ENCODE measurements around the gene REG1B.

REG1B gene, protein sequence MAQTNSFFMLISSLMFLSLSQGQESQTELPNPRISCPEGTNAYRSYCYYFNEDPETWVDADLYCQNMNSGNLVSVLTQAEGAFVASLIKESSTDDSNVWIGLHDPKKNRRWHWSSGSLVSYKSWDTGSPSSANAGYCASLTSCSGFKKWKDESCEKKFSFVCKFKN

DNA sequence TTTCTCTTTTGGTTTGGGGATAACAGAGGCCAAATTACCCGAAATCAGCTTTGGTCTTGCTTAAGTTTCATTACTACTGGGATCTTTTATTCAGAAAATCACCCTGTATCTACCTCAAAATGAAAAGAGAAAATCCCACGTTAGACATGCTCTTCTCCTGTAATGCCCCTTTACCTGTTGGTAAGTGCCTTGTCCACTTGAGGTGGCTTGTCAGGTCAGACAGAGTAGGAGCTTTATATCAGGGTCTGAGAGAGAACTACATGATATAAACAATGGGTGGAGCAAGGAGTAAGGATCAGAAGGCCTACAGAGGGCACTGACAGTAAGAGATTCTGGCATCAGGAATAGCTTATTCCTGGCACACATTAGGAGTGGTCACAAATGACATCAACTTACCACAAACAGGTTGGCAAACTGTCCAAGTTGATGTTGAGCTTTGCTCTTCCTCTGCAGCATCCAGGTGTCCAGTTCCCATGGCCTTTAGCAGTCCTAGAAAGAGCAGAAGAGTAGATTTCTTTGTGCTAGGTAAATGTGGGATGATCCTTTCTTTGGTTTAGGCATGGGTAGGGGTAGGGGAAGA, at the start of gene REG1B:
Gene REG1B (minus strand): TSS at position 209 of the 580 bp plus-strand sequence. CDS start 381 bp downstream, outside the sequence.
- no peak for DNase-seq (ENCODE audit: low read depth)

DNA sequence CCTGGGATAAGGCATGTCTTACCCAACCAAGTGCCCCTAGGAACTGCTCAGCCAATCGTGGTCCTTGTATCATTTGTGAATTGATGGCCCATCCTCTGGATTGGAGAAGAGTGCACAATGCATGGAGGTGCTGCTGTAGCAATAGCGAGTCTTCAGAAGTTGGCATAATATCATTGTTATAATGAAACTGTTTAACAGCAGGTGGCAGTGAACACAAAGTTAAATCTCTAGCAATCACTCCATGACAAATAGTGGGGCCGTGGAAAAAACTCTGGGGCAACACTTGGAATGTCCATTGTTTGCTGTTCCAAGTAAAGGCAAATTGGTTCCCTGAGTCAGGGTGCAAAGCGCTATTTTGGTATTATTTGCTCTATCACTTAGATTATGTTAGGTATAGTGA, 43.9 kb upstream of the REG1B start:
- DNase-seq (ENCODE audit: low read depth): no peak

DNA sequence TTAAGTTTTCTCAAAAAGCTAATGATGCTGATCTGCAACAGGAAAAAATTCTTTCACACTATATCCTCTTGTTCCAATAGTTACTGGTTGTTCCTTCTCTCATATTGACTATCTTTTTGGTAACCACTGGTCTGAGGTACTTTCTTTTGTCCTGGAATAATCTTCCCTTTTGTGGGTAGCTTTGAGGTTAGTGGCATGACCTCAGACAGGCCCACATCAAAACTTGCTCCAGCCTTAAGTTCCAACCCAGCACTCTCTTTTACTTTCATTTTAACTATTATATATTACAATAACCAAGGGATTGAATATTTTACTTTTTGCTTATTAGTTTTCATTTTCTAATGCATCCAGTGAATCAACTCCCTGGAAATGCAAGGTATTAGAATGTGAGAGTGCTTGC, 42.0 kb upstream of the REG1B start:
- no peak for DNase-seq (ENCODE audit: low read depth)

DNA sequence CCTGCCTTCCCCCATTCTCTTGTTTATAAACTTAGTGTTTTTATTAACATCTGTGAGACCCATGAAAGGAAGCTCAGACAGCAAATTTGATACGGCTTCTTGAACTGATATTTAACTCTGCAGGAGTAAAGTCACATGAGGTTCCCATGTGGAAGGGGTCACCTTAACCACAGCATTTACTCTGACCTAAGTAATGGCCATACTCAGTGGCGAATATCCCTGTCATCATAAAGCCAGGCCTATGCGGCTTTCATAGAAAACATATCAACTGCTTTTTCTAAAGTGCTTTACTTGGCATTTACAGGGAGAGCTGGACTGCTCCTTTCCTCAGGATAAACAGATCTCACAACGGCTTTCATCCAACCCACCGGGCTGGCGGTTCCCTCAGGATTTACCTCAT, 41.5 kb upstream of the REG1B start:
- DNase-seq (ENCODE audit: low read depth): no peak

DNA sequence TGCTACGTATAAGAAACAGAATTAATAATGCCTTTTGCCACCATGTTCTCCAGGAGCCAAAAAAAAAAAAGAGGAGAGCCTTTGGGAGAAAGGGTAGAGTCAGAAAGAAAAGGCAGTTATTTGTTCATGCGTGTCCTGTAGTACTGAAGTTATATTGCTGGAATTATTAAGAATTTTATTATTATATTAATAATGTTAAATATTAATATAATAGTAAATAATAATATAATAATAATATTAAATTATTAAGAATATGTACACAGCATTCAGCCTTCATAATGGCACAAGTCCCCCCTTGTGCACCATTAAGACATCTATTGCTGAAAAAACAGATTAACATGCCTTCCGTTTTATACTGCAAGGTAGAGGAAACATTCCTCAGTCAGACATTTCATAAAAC, 40.6 kb upstream of the REG1B start:
- DNase-seq (ENCODE audit: low read depth): no peak

DNA sequence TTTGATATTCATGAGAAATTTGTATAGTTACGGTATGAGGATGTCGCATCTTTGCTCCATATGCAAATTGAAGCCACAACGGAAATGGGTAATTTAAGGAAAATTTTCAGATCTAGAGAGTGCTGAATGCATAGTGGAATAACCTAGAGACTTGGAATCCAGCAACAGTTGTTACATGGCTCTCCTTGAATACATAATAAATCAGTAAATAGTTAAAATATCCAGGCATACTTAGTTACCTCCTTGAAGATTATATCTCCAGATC, 37.9 kb upstream of the REG1B start:
- DNase-seq (ENCODE audit: low read depth): no peak

DNA sequence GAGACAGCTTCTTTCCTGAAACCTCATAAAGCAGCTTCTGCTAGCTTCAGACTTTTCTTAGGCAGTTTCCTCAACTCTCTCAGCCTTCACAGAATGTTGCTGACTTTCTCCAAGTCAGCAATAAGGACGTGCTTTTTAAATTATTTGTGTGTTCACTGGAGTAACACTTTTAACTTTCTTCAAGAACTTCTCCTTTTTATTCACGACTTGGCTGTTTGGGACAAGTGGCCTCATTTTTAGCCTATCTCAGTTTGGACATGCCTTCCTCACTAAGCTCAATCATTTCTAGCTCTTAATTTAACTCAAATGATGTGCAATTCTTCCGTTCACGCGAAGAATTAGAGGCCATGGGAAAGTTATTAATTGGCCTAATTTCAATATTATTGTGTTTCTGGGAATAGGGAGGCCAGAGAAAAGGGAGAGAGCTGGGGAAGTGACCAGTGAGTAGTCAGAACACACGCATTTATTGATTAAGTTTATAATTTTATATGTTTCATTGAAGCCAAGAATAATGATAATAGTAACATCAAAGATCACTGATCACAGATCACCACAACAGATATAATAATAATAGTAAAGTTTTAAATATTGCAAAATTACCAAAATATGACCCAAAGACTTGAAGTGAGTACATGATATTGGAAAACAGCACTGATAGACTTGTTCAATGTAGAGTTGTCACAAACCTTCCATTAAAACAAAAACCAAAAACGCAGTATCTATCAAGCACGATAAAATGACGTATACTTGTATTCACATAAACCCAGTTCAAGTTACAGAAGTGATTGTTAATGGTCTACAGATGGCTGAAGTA, 37.3 kb upstream of the REG1B start:
- DNase-seq (ENCODE audit: low read depth): no peak

DNA sequence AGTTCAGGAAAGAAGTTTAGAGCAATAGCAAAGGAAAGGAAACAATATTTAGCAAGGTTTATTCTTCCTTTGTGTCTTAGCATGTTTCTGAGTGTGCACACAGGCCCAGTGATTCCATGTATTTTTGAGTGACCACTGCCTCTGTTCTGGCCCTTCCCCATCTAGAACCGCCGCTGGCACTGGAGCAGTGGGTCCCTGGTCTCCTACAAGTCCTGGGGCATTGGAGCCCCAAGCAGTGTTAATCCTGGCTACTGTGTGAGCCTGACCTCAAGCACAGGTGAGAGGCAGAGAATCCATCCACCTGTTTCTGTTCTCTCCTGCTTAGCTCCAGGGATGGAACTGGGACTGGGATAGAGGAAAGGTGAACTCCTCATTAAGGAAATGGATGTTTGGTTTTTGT, 34.9 kb upstream of the REG1B start:
- no peak for DNase-seq (ENCODE audit: low read depth)

DNA sequence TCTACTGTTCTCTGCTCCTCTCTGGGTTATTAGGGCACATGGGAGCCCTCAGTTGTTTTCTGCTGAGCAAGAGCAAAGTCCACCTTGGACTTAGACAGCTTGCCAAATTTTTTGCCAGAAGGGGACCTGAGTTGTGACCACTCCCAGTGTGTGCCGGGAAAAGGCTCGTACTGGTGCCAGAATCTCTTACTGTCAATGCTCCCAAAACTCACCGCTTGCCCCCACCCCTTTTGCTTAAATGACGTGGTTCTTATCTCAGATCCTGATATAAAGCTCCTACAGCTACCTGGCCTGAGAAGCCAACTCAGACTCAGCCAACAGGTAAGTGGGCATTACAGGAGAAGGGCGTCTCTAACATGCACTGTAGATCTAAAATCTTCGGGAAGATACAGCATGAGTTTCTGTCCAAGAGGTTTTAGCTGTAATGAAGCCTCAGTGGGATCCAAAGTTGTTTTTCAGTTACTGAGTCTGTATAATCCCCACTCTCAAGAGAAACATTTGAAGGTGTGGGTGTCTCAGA, 32.5 kb upstream of the REG1B start, which contains the start of gene REG1A:
Gene REG1A (plus strand): TSS at position 295 of the 520 bp plus-strand sequence. CDS start 374 bp downstream, outside the sequence.
- no peak for DNase-seq (ENCODE audit: low read depth)

DNA sequence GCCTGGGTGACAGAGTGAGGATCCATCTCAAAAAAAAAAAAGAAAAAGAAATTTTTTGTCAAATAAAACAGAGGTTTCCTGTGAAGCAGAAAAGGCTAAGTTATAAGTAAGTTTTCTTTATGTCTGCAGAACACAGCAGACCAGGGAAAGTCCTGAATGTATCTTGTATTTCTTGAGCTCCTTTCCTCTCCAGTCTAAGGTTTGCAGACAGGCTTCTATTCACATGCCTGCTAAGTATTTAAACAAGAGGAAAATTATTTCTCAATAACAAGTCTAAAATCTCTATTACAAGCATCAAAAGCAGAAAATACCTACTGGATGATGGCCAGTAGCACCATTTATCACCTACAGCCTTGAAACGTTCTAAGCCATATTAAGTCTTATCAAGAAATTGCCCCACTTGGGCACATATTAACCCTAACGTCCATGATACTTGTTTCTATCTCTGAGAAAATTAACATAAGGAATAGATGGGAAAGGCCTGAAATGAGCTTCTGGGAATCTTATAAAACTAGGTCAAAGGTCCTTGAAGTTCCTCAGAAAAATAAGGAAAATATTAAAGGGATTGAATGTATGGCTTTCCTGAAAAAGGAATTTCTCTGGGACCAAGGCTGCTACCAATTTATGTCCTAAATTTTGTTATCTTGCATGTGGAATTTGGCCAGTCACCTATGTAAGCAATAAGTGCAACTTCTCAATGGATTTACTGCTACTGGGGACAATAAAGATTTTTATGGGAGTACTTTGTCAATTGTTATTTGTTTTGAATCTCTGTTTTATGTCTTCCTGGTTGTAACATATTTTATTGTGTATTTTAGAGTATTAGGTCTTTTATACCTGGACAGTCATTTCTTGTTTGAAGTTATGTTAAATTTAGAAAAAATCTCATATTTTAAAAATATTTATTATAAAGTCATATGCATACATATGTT, 29.5 kb upstream of the REG1B start:
- no peak for DNase-seq (ENCODE audit: low read depth)

DNA sequence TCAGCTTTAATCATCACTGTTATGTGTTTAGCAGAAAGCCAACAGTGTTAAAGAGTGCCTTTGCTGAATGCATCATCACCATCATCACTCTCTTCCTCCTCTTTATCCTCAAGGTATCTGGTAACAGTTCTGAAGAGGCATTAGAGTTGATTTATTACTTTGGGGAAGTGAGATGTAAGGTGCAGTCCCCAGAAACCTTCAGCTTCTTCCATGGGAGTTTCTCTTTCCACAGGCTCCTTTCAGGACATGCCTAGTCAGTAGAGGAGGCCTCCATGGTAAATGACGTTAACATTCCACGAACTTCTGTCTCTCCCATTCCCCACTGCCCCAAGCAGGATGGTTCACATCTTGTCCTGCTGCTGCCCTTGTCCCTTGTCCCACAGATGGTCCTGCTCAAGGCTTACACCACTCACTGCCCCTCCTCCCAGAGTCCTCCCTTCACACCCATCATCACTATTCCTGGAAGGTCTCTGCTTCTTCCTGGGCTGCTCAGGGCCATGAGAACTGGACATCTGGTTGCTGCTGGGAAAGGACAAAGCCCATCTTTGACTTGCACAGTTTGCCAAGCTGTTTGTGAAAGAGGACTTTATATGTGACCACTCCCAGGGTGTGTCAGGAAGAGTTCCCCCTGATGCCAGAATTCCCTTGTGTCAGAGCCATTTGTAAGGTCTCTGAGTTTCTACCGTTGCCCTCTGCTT, 27.2 kb upstream of the REG1B start:
- no peak for DNase-seq (ENCODE audit: low read depth)

DNA sequence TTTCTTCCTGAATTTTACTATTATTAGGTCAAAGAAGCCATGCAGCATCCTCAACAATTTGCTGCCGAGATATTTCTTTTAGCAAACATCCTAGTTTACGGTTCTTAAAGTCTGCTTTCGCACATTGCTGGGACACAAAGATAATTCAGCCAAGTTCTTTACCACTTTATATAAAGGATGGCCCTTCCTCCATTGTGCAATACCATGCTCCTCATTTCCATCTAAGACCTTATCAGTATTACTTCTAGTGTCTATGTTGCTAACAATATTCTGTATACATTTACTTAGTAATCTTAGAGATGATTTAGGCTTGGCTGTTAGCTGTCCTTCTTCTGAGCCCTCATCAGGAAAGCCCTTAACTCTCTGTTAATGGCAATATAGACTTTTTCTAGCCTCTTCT, 24.5 kb upstream of the REG1B start:
- DNase-seq (ENCODE audit: low read depth): no peak

DNA sequence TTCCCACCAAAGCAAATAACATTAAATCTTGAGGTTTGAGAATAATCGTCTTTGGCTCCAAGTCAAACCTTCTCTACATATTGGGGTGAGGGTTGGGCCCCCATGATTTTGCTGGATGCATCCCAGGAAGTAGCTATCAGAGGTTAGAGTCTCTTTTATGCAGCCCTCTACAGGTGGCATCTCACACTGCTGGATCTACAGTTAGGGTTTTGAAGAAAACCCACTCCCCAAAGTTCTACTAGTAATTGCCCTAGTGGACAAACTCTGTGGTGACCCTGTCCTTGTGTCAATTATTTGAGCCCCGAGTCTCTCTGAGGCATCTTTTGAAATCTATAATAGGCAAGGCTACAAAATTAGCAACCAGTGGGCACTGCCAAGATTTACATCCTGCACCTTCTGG, 17.5 kb upstream of the REG1B start:
- DNase-seq (ENCODE audit: low read depth): no peak

DNA sequence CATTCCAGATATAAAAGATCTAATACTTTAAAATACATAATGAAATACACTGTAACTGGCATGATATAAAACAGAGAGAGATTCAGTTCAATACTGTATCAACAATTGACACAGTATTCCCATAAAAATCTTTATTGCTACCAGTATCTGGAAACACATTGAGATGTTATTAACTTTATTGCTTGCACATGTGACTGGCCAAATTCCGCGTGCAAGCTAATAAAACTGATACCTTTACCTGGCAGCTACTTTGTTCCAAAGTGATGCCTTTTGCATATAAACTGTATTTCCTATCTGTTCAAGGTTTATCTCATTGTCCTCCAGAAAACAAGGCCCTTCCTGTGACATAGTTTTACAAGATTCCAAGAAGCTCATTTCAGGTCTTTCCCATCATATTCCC, 15.4 kb upstream of the REG1B start:
- no peak for DNase-seq (ENCODE audit: low read depth)

DNA sequence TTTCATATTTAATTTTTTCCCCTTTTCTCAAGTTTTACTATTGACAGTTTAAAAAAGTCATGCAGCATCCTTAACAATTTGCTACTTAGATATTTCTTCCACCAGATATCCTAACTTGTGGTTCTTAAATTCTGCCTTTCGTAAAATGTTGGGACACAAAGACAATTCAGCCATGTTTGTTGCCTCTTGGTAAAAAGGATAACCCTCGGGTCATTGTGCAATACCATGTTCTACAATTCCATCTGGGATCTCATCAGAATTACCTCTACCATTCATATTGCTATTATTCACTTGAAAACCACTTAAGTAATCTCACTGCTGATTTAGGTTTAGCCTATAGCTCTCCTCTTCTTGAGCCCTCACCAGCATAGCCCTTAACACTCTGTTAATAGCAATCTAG, 13.2 kb upstream of the REG1B start:
- no peak for DNase-seq (ENCODE audit: low read depth)

DNA sequence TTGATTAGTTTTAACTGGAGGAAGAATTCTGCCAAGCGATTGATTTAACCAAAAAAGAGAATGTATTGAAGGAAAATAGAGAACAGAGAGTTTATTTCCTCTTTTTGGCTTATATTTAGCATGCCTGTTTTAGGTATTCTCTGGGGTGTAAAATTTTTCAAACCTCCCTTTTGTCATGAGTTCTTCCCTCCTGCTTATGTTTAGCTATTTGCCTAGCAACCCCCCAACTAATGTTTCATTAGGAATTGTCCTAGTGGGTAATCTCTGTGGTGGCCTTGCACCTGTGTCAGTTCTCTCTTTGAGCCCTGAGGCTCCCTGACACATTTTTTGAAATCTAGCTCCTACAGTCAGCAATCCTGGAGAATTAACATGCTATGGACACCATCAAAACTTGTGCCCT, 12.5 kb upstream of the REG1B start:
- no peak for DNase-seq (ENCODE audit: low read depth)

DNA sequence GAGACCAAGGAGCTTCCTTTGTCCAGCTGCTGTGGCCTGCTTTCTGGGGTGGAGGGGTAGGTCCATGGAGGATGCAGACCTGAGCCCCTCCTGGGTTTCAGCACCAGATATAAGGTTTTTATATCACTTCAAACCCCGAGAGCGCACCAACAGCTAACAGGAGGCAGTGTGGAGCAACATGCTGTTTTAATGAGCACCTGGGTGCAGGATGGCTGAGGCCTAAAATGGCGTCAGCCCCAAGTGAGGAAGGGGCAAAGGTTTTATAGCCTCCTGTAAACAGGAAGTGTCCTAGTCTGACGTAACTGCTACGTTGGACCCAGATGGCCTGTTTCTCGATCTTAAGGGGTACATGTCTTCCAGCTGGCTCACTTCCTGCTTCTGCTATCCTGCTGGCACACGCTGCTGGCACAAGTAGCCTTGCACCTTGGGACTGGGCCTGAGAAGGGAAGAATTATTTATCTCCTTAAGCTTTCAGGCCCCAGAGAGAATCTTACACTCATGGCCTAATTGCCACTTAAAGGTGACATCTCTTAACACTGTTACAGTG, 11.4 kb upstream of the REG1B start:
- no peak for DNase-seq (ENCODE audit: low read depth)

DNA sequence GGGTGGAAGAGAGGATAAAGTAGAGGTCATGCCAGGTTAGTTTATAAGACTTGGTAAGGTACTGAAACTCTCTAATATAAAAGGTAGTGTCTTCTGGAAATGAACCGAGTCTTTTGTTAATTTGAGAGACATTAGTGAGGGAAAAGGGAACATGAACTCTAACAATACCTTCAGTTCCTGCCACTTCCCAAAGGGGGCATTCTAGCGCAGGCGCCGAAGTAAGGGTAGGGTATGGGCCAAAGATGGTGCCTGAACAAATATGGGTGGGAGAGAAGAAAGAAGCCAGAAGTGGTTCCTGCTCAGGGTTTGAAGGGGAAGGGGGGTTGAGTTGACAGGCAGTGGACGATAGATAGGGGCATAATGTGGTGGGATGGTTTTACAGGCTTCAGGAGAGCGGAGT, 10.1 kb upstream of the REG1B start:
- no peak for DNase-seq (ENCODE audit: low read depth)

DNA sequence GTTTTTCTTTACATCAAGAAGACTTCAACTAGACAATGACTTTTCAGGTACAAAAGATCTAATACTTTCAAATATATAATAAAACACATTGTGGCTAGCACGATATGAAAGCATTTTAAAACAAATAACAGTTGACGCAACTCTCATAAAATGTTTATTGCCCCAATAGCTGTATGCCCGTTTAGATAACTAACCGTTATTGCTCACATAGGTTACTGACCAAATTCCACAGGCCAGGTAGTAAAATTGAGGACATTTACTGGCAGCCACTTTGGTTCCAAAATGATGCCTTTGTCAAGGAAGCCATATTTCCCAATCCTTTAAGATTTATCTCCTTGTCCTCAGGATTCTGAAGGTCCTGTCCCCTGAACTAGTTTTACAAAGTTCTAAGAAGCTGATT, 2.9 kb upstream of the REG1B start:
- no peak for DNase-seq (ENCODE audit: low read depth)

DNA sequence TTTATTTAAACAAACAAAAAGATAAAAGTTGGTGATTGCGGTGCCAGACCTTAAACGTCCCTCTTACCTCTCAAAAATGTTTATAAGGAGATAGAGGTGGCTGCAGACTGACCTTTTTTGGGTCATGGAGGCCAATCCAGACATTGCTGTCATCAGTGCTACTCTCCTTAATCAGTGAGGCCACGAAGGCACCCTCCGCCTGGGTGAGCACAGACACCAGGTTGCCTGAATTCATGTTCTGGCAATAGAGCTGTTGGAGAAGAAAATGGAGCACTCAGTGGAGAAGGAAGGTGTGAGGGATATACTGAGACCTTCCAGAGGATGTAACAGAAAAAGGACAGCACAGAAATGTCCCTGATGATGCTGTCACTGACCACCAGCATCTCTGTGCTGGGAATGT, 1.5 kb downstream of the REG1B start:
- no peak for DNase-seq (ENCODE audit: low read depth)

DNA sequence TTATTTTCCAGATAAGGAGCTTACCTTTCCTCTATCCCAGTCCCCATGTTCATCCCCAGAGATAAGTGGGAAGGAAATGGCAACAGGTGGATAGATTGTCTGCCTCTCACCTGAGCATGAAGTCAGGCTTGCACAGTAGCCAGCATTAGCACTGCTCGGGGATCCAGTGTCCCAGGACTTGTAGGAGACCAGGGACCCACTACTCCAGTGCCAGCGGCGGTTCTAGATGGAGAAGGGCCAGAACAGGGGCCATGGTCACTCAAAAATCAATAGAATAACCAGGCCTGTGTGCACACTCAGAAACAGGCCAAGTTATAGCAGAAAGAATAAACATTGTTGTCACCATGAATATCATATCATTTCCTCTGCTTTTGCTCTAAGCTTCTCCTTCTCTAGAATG, 2.4 kb downstream of the REG1B start:
- no peak for DNase-seq (ENCODE audit: low read depth)

Data from fibroblast of the conjunctiva (primary cell).